Activated B cell treated with CpG ODN at 0.5 μM for 24 hours (primary cell): ENCODE measurements around the gene ANKFY1. TPM values are rescaled to one million over a fixed set of nuclear protein-coding genes. Genes with fewer than 3 reads are reported as not detected.

Experiments
- ATAC-seq: fragments of 200-7000 bp; cut with Tn5 transposase; one replicate; pipeline ENCODE4 v1.10.0; 2021; ENCODE audit warnings: low read depth, mild to moderate bottlenecking, moderate library complexity
- CTCF ChIA-PET: fragments of 350-600 bp; sonication (Branson Sonifier 250); formaldehyde crosslinking; loops from one replicate; lab custom pipeline; 2021; ENCODE audit warnings: antibody characterized with exemption; lab: Charles Lee
- POLR2A ChIA-PET: fragments of 350-600 bp; sonication (Branson Sonifier 250); formaldehyde crosslinking; loops from one replicate; lab custom pipeline; 2021; ENCODE audit warnings: antibody characterized with exemption; lab: Charles Lee
- DNase-seq: peaks from one replicate; pipeline ENCODE4 v3.0.0; 2022
- H3K27ac Mint-ChIP-seq: one replicate; pipeline ENCODE4 v1.8.0; 2020; ENCODE audit warnings: mixed read lengths
- H3K27me3 Mint-ChIP-seq: one replicate; pipeline ENCODE4 v1.8.0; 2021; ENCODE audit warnings: mixed read lengths
- H3K36me3 Mint-ChIP-seq: one replicate; pipeline ENCODE4 v1.8.0; 2021; ENCODE audit warnings: low read depth, mixed read lengths
- H3K4me1 Mint-ChIP-seq: one replicate; pipeline ENCODE4 v1.8.0; 2021; ENCODE audit warnings: mixed read lengths
- H3K4me3 Mint-ChIP-seq: one replicate; pipeline ENCODE4 v1.8.0; 2020; ENCODE audit warnings: mild to moderate bottlenecking, mixed read lengths
- H3K9me3 Mint-ChIP-seq: one replicate; pipeline ENCODE4 v1.8.0; 2020; ENCODE audit warnings: mixed read lengths
- intact Hi-C: fragments of 100-400 bp; cut with micrococcal nuclease; formaldehyde crosslinking; loops from one replicate; pipeline ENCODE4 v1.15.1; 2024
- total RNA-seq: library from RNA; stranded (reverse); gene quantifications from 2 replicates; pipeline ENCODE4 v1.2.3, GENCODE V29; 2022
- TF ChIP-seq, protein P1 (sequence below): fragments of 200-600 bp; IDR thresholded peaks from one replicate; pipeline ENCODE4 v1.8.0; 2022; ENCODE audit warnings: antibody characterized with exemption, mild to moderate bottlenecking

ANKFY1 gene
- total RNA-seq, 1 donor from 2014 or later: 50.2 TPM

GRCh38 chr17:4124999-4125398 is 138.8 kb downstream of the ANKFY1 start:
- ATAC-seq (no peak), DNase-seq (no peak)
- H3K27me3 Mint-ChIP-seq: no peaks in the 10 kb centered on the region
- H3K4me3 Mint-ChIP-seq: no peak overlapping the region
- H3K27ac Mint-ChIP-seq: no peak overlapping the region
- CTCF ChIA-PET: no interaction called here
- POLR2A ChIA-PET: interaction anchor here (0.6 kb wide), 1 partner anchor 75 kb away, joined by 3 read pairs; no protein-coding TSS in a partner anchor
- no peaks in the 10 kb centered on the region for H3K9me3 Mint-ChIP-seq
- H3K36me3 Mint-ChIP-seq: peaks cover 53% of the 10 kb centered on the region
- intact Hi-C loops: no loop called here
- peaks cover 27% of the 10 kb centered on the region for H3K4me1 Mint-ChIP-seq
- TF ChIP-seq, protein P1, sequence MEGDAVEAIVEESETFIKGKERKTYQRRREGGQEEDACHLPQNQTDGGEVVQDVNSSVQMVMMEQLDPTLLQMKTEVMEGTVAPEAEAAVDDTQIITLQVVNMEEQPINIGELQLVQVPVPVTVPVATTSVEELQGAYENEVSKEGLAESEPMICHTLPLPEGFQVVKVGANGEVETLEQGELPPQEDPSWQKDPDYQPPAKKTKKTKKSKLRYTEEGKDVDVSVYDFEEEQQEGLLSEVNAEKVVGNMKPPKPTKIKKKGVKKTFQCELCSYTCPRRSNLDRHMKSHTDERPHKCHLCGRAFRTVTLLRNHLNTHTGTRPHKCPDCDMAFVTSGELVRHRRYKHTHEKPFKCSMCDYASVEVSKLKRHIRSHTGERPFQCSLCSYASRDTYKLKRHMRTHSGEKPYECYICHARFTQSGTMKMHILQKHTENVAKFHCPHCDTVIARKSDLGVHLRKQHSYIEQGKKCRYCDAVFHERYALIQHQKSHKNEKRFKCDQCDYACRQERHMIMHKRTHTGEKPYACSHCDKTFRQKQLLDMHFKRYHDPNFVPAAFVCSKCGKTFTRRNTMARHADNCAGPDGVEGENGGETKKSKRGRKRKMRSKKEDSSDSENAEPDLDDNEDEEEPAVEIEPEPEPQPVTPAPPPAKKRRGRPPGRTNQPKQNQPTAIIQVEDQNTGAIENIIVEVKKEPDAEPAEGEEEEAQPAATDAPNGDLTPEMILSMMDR: no peak

DNA sequence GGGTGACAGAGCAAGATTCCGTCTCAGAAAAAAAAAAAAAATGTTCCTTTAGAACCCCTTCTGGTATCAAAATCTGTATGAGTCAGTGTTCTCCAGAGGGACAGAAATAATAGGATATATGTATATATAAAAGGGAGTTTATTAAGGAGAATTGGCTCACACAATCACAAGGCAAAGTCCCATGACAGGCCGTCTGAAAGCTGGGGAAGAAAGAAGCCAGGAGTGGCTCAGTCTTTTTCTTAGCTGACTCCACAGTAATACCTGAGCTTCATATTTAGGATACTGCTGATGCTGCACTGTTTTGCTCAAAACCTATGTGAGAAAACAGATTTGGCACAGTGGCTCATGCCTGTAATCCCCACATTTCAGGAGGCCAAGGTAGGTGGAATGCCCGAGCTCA is 143.4 kb downstream of the ANKFY1 start:
- peaks cover 76% of the 10 kb centered on the region for H3K36me3 Mint-ChIP-seq
- CTCF ChIA-PET: no interaction called here

GRCh38 chr17:4119299-4119698 is 144.5 kb downstream of the ANKFY1 start:
- no peak for ATAC-seq
- Mint-ChIP-seq H3K27ac (no peak overlapping the region), H3K36me3 (peaks cover 75% of the 10 kb centered on the region), H3K4me1 (no peaks in the 10 kb centered on the region), H3K9me3 (no peaks in the 10 kb centered on the region), H3K4me3 (no peak overlapping the region), H3K27me3 (no peaks in the 10 kb centered on the region)
- DNase-seq: no peak
- TF ChIP-seq, protein P1: no peak
- intact Hi-C loops: no loop called here
- CTCF ChIA-PET: no interaction called here
- POLR2A ChIA-PET: interaction anchor here (0.6 kb wide), 1 partner anchor 364 kb away, joined by 3 read pairs; no protein-coding TSS in a partner anchor

More for the DNA sequence above, 143.4 kb downstream of the ANKFY1 start:
- Mint-ChIP-seq H3K4me1 (peaks cover 4% of the 10 kb centered on the region), H3K27me3 (no peaks in the 10 kb centered on the region), H3K9me3 (no peaks in the 10 kb centered on the region), H3K4me3 (no peak overlapping the region), H3K27ac (no peak overlapping the region)
- DNase-seq (no peak), ATAC-seq (no peak)
- TF ChIP-seq, protein P1: no peak
- POLR2A ChIA-PET: interaction anchor here (0.9 kb wide), 1 partner anchor 23 kb away, joined by 4 read pairs; no protein-coding TSS in a partner anchor
- intact Hi-C loops: no loop called here

- no peaks in the 10 kb centered on the region for H3K9me3 Mint-ChIP-seq
- POLR2A ChIA-PET: no interaction called here
- no peak overlapping the region for H3K27ac Mint-ChIP-seq
These were observed 145.6 kb downstream of the ANKFY1 start for GRCh38 chr17:4118015-4118743.

GRCh38 chr17:4116516-4116915 is 147.3 kb downstream of the ANKFY1 start:
- H3K27ac Mint-ChIP-seq: no peak overlapping the region
- DNase-seq (no peak), ATAC-seq (no peak)
- no peak overlapping the region for H3K4me3 Mint-ChIP-seq
- no peaks in the 10 kb centered on the region for H3K4me1 Mint-ChIP-seq
- ChIA-PET POLR2A (no interaction called here), CTCF (no interaction called here)
- H3K9me3 Mint-ChIP-seq: no peaks in the 10 kb centered on the region
- intact Hi-C loops: no loop called here
- peaks cover 76% of the 10 kb centered on the region for H3K36me3 Mint-ChIP-seq
- no peaks in the 10 kb centered on the region for H3K27me3 Mint-ChIP-seq
- TF ChIP-seq, protein P1: no peak

More at GRCh38 chr17:4118015-4118743, 145.6 kb downstream of the ANKFY1 start:
- Mint-ChIP-seq H3K36me3 (peaks cover 77% of the 10 kb centered on the region), H3K27me3 (no peaks in the 10 kb centered on the region), H3K4me3 (no peak overlapping the region), H3K4me1 (no peaks in the 10 kb centered on the region)
- intact Hi-C loops: no loop called here
- no peak for DNase-seq
- TF ChIP-seq, protein P1: no peak
- CTCF ChIA-PET: no interaction called here
- ATAC-seq: no peak

Other genes with a start within 250 kb of the ANKFY1 start
- 64.0 and 81.1 TPM in 2 replicates for gene ZZEF1, start 120.9 kb downstream of the ANKFY1 start, total RNA-seq
- gene CYB5D2, start 120.8 kb downstream of the ANKFY1 start, total RNA-seq: 5.5 and 6.2 TPM in 2 replicates
- gene UBE2G1, start 102.7 kb upstream of the ANKFY1 start, total RNA-seq: 66.5 and 66.6 TPM in 2 replicates
- gene SPNS3, start 170.0 kb upstream of the ANKFY1 start, total RNA-seq: 1.1 and 2.5 TPM in 2 replicates
- gene SPNS2, start 234.9 kb upstream of the ANKFY1 start, total RNA-seq: 0.38 TPM in 1 of 2 replicates, not detected in the other